AG09319 (cell line): ENCODE results near the gene SERINC5.

ENCODE experiments used
- DNase-seq: peaks from one replicate; pipeline ENCODE4 v3.0.0-alpha.2; 2010; ENCODE audit warnings: low read depth; ENCODE audit errors: extremely low read depth
- TF ChIP-seq, protein P1 (sequence below): IDR thresholded peaks from 2 replicates; pipeline ENCODE4 v1.5.1; 2011; ENCODE audit warnings: low read depth, mild to moderate bottlenecking, inconsistent platforms, low read length, moderate library complexity

Gene SERINC5

DNA sequence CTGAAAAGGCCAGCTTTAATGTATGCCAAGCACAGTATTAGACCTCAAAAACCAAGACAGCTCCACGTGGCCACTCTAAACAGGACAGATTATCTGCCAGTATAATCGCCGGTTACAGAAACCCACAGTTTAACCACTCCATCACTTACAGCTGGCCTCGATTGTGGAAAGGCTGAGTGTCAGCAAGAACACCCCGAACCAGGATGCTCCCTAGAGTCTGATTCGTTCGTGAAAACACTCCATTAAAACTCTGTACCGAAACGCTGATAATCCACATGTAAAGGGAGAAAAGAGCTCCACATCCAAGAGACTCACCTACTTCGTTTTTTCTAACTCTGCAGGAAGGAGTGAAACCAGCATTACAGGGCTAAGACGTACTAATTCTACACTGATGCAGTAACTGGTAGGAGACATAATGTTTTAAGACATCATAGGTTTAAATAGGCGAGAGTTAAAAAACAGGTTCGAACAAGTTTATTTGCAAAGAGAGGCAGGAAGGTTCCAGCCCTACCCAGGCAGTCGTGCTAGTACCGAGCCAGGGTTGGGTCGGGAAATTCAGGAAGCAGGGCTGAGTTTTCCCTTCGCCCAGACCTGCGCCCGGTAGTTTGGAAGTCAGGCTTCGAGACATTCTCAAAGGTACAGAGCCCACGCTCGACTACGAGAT, 949 bp downstream of the SERINC5 start:
- DNase-seq, result no peak
- TF ChIP-seq, protein P1, sequence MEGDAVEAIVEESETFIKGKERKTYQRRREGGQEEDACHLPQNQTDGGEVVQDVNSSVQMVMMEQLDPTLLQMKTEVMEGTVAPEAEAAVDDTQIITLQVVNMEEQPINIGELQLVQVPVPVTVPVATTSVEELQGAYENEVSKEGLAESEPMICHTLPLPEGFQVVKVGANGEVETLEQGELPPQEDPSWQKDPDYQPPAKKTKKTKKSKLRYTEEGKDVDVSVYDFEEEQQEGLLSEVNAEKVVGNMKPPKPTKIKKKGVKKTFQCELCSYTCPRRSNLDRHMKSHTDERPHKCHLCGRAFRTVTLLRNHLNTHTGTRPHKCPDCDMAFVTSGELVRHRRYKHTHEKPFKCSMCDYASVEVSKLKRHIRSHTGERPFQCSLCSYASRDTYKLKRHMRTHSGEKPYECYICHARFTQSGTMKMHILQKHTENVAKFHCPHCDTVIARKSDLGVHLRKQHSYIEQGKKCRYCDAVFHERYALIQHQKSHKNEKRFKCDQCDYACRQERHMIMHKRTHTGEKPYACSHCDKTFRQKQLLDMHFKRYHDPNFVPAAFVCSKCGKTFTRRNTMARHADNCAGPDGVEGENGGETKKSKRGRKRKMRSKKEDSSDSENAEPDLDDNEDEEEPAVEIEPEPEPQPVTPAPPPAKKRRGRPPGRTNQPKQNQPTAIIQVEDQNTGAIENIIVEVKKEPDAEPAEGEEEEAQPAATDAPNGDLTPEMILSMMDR, result no peak

DNA sequence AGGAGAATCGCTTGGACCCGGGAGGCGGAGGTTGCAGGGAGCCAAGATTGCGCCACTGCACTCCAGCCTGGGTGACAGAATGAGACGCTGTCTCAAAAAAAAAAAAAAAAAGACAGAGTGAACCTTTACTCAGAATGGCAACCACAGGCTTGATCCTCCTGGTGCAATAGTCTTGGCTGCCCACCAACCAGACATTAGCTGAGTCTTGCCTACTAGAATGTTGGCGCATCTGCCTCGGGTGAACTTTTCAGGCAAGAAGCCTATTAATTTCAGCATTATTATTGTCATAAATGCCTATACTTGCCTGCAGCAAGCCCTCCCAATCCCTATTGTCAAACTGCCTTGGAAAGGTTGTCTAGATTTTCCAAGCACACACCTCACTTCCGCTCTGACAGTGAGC, 4.2 kb downstream of the SERINC5 start:
- TF ChIP-seq, protein P1, result no peak
- no peak for DNase-seq

DNA sequence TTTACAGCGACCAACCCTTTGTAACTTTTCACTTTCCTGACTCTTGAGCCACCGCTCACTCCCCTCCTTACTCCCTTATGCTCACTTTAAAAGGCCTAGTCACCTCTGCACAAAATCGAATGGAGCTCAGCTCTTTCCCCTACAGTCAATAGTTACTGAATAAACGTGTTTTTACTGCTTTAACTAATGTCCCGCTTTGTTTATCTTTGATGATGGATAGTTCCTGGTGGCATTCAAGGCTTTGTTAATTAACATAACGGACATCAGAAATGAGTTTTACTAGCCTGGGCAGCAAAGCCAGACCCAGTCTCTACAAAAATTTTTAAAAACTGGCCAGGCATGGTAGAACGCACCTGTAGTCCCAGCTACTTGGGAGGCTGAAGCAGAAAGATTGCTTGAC, 5.0 kb downstream of the SERINC5 start:
- TF ChIP-seq, protein P1, result no peak
- no peak for DNase-seq

DNA sequence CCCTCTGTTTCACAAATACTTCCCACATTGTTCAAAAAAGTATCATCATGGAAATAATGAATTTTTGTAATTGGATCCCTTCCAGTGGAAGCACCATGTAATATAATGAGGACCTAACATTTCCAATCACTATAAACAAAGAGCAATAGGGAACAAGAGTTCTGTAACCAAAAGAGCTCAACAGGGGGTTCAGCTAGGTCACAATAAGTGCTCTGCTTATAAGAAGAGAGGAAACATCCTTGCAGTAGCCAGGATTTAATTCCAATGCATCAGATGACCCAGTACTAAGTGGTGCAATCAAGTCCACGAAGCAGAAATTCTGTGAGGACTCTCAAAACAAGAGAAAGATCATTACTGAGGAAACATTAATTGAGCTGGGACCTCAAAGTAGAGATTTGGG, 5.9 kb downstream of the SERINC5 start:
- DNase-seq, result no peak
- TF ChIP-seq, protein P1, result no peak

DNA sequence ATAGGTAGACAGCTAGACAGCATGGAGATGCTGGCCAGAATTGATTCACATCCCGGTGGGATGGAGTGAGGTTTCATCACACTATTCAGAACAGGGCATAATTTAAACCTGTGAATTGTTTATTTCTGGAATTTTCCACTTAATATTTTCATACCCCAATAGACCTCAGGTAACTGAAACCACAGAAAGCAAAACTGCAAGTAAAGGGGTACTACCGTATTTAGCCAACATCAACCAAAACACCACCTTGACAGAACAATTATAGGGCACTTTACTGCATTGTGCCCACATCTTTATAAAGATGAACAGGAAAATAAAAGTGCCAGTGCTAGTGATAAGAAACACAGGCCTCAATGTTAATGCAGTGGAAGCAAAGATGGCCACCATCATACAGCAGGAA, 7.5 kb downstream of the SERINC5 start:
- DNase-seq, result no peak
- TF ChIP-seq, protein P1, result no peak

DNA sequence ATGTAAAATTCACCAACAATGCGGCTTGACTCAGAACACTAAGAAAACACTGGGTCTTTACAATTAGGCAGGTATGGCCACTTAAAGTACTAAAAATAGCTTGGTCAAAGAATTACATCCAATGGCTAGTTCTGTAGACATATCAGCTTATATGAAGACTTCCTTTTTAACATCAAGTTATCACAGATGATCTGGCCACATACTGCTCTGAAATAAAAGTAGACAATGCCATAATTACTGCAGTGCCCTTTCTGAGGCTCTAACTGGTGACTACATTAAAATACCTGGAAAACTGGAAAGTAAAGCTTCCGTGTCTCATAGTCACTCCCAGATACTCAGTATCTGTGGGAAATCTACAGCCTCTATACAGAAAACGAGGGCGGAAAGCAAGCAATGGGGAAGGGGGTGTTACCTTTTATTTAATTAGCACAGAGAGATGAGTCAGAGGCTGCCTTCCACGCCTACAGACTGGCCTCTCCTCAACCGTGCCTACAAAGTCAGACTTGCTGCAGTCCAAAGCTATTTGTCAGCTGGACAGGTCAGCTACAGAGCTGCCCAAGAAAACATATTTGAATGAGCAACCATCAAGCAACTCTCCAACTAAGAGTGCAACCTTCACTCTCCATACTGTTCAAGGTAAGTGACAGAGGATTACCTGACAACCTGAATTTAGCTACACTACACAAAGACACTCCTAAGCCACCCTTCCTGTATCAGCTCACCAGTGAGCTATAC, 8.7 kb downstream of the SERINC5 start:
- TF ChIP-seq, protein P1, result no peak
- DNase-seq, result no peak

DNA sequence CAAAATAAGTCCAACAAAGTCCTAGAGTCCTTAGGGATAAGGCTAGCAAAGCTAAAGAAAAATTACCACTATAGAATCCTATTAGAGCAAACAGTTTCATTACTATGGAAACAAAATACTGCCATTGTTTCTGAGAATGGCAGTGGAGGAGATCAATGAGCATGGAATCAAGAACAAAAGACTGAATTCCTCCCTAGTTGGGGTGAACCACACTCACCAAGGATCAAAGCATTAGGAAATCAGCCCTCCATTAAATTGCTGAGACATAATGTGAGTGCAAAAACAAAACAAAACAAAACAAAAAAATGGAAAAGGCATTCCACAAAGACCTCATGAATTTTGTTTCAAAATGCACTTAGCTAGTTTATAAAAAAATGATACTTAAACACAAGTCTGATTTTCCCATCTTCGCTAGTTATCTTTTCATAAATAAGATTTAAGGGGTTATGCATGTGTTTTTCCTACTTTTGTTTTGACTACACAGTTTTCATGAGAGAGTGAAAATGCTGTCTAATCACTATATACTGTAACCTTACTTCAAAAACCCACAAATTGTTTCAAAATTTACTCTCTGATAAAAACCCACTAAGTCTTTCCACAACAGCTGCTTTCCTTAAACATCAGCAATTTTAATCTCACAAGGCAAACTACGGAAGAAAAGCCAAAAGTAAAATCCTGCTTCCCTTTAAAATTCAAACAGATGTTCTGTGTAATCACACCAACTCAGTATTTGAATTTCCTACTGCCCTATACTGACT, 9.7 kb downstream of the SERINC5 start:
- TF ChIP-seq, protein P1, result no peak
- no peak for DNase-seq
